Right lobe of liver (tissue), 4 donors: ENCODE results near the gene PRDM15.

ENCODE experiments used
- CTCF ChIP-seq, 4 donors: fragments of 200-600 bp in 3 of 4; fragments of 450-650 bp in 1 of 4; IDR thresholded peaks; one replicate each; pipeline versions ENCODE4 v1.5.1 to v1.8.0; 2016 to 2022; ENCODE audit warnings: antibody characterized with exemption in 4 of 4, mild to moderate bottlenecking in 2 of 4
- POLR2A ChIP-seq: fragments of 450-650 bp; IDR thresholded peaks from one replicate; pipeline ENCODE4 v1.6.1; 2017; ENCODE audit warnings: antibody characterized with exemption, mild to moderate bottlenecking
- donor health status: DM: no; HTN: no; CAD: no.
- donor health status: DM: no; HTN: no; CAD: no.
- donor health status: DM: no; HTN: yes; CAD: no.

- TF ChIP-seq CTCF (IDR thresholded peaks at IDR 0.05): no peak
- TF ChIP-seq POLR2A: no peak
Observed at GRCh38 chr21:41840880-41841279, 38.3 kb downstream of the PRDM15 start.
